A549 (cell line): Measurements from ENCODE around the gene PLEKHF1. TPM values are rescaled to one million over a fixed set of nuclear protein-coding genes. Genes with fewer than 3 reads are reported as not detected.
"Not testable (repeated sequence)": the region's sequence is repeated elsewhere in the genome, so short reads cannot be mapped to it uniquely, and the experiment has no call there.

Source experiments
- ATAC-seq, 2 experiments: fragments of 200-7000 bp in 1 of 2; fragments of >200 bp in 1 of 2; cut with Nextera tagmentation in 1 of 2; cut with Tn5 transposase in 1 of 2; 3 replicates each; pipeline versions ENCODE4 v1.8.0 to v1.9.1; 2018 to 2020; ENCODE audit warnings: mild to moderate bottlenecking in 1 of 2, moderate library complexity in 1 of 2
- CTCF ChIA-PET: fragments of 300-600 bp; sonication (Branson Sonifier 250); formaldehyde crosslinking; extraction: SDS; loops from one replicate; lab custom pipeline; 2021; ENCODE audit warnings: antibody characterized with exemption, inconsistent platforms; lab: Yijun Ruan, JAX
- POLR2A ChIA-PET: fragments of 350-600 bp; formaldehyde crosslinking; extraction: SDS; loops from one replicate; lab custom pipeline; 2021; ENCODE audit warnings: antibody characterized with exemption, inconsistent platforms; lab: Yijun Ruan, JAX
- DNase-seq, 2 experiments: peaks; one replicate each; pipeline versions ENCODE4 v3.0.0 to v3.0.0-alpha.2; 2011 to 2016; ENCODE audit warnings: low read depth in 1 of 2, low spot score in 1 of 2
- FAIRE-seq: peaks from 2 replicates; lab custom pipeline; 2011; peaks lifted over from hg19 to GRCh38; lab: Jason Lieb, UNC
- H3K27ac ChIP-seq, 2 experiments: fragments of >200 bp; sonication (Bioruptor Twin); formaldehyde crosslinking; 3 replicates each; pipeline ENCODE4 v1.5.1; 2016 to 2017
- H3K4me1 ChIP-seq: fragments of >200 bp; sonication (Bioruptor Twin); formaldehyde crosslinking; 3 replicates; pipeline ENCODE4 v1.6.1; 2016
- H3K4me2 ChIP-seq: fragments of >200 bp; sonication (Bioruptor Twin); formaldehyde crosslinking; 3 replicates; pipeline ENCODE4 v1.6.1; 2016
- H3K4me3 ChIP-seq: fragments of >200 bp; sonication (Bioruptor Twin); formaldehyde crosslinking; 3 replicates; pipeline ENCODE4 v1.5.1; 2016
- H3K9me3 ChIP-seq: fragments of >200 bp; sonication (Bioruptor Twin); formaldehyde crosslinking; 3 replicates; pipeline ENCODE4 v1.6.1; 2016
- ATOH8 ChIP-seq: fragments of 250-450 bp; sonication (Bioruptor Pico); IDR thresholded peaks from 2 replicates; pipeline ENCODE4 v1.5.0; 2020; ENCODE audit warnings: low read depth, mild to moderate bottlenecking, moderate library complexity
- BCL3 ChIP-seq: fragments of >200 bp; sonication (Bioruptor Twin); formaldehyde crosslinking; IDR thresholded peaks from 3 replicates; pipeline ENCODE4 v1.6.1; 2016
- CBX2 ChIP-seq: fragments of 200-600 bp; sonication (generic); IDR thresholded peaks from 2 replicates; pipeline ENCODE4 v1.6.1; 2016; ENCODE audit warnings: low read depth, mild to moderate bottlenecking, borderline replicate concordance
- CEBPB ChIP-seq, 2 experiments: fragments of >200 bp in 1 of 2; sonication (Bioruptor Twin) in 1 of 2; formaldehyde crosslinking in 1 of 2; IDR thresholded peaks; 2 replicates each; pipeline ENCODE4 v1.6.1; 2012 to 2016
- CTCF ChIP-seq: fragments of >200 bp; sonication (Bioruptor Twin); formaldehyde crosslinking; IDR thresholded peaks from 3 replicates; pipeline ENCODE4 v1.5.1; 2016
- FOXS1 ChIP-seq: fragments of 250-450 bp; sonication (Bioruptor Pico); IDR thresholded peaks from 2 replicates; pipeline ENCODE4 v1.5.0; 2020; ENCODE audit warnings: mild to moderate bottlenecking, moderate library complexity
- HES2 ChIP-seq: fragments of >200 bp; sonication (Bioruptor Twin); formaldehyde crosslinking; IDR thresholded peaks from 2 replicates; pipeline ENCODE4 v1.6.1; 2016
- HMGXB4 ChIP-seq: fragments of 250-450 bp; sonication (Bioruptor Pico); IDR thresholded peaks from 2 replicates; pipeline ENCODE4 v1.5.0; 2021; ENCODE audit warnings: mild to moderate bottlenecking, moderate library complexity, borderline replicate concordance
- HOXB13 ChIP-seq: fragments of 250-450 bp; sonication (Bioruptor Pico); IDR thresholded peaks from 2 replicates; pipeline ENCODE4 v1.5.0; 2020; ENCODE audit warnings: low read depth, mild to moderate bottlenecking, moderate library complexity
- JUN ChIP-seq, 2 experiments: fragments of >200 bp; sonication (Bioruptor Twin); formaldehyde crosslinking; IDR thresholded peaks; 2 replicates in 1 of 2; 3 replicates in 1 of 2; pipeline ENCODE4 v1.6.1; 2016 to 2017
- MAFK ChIP-seq: fragments of 450-650 bp; IDR thresholded peaks from 2 replicates; pipeline ENCODE4 v1.6.1; 2014; ENCODE audit not compliant: partially characterized antibody
- MAX ChIP-seq: IDR thresholded peaks from 2 replicates; pipeline ENCODE4 v1.6.1; 2012
- MAZ ChIP-seq: fragments of 150-350 bp; IDR thresholded peaks from 2 replicates; pipeline ENCODE4 v1.6.1; 2014; ENCODE audit warnings: antibody characterized with exemption, low read depth, low read length, borderline replicate concordance
- NFE2L2 ChIP-seq: fragments of 150-350 bp; conservative IDR thresholded peaks from 2 replicates; pipeline ENCODE4 v1.6.1; 2014; ENCODE audit warnings: low read length
- PBX3 ChIP-seq: IDR thresholded peaks from 2 replicates; pipeline ENCODE4 v1.6.1; 2012
- PHF8 ChIP-seq: fragments of 200-600 bp; sonication (generic); IDR thresholded peaks from 2 replicates; pipeline ENCODE4 v1.6.1; 2016; ENCODE audit warnings: low read depth, mild to moderate bottlenecking, antibody characterized with exemption, moderate library complexity, borderline replicate concordance
- RAD21 ChIP-seq, 2 experiments: fragments of >200 bp in 1 of 2; sonication (Bioruptor Twin) in 1 of 2; formaldehyde crosslinking in 1 of 2; IDR thresholded peaks in 1 of 2; conservative IDR thresholded peaks in 1 of 2; 2 replicates in 1 of 2; 3 replicates in 1 of 2; pipeline ENCODE4 v1.6.1; 2012 to 2018; ENCODE audit warnings: inconsistent platforms in 1 of 2
- RFX5 ChIP-seq: fragments of 450-650 bp; IDR thresholded peaks from 2 replicates; pipeline ENCODE4 v1.7.1; 2014; ENCODE audit warnings: antibody characterized with exemption, mild to moderate bottlenecking, moderate library complexity
- RNF2 ChIP-seq: fragments of 200-600 bp; sonication (generic); IDR thresholded peaks from 2 replicates; pipeline ENCODE4 v1.6.1; 2016; ENCODE audit warnings: low read depth, mild to moderate bottlenecking, antibody characterized with exemption, moderate library complexity, borderline replicate concordance
- TFCP2L1 ChIP-seq: fragments of 250-450 bp; sonication (Bioruptor Pico); IDR thresholded peaks from 2 replicates; pipeline ENCODE4 v1.5.0; 2021; ENCODE audit warnings: mild to moderate bottlenecking
- ZFP36 ChIP-seq: fragments of 450-650 bp; IDR thresholded peaks from 2 replicates; pipeline ENCODE4 v1.6.1; 2014; ENCODE audit warnings: borderline replicate concordance; ENCODE audit not compliant: partially characterized antibody
- WGBS: methylation state at CpG from one replicate; pipeline ENCODE4 v1.1.6; 2017; ENCODE audit errors: missing lambda C conversion rate; 5-methylcytosine and 5-hydroxymethylcytosine counted together
- polyA plus RNA-seq, 4 experiments: library from polyadenylated mRNA; depleted of rRNA in 3 of 4; stranded (reverse); fragments of >200 nt; fragmentation: RNase III in 1 of 4; extraction: RNeasy Plus Mini Kit Qiagen cat#74134 plus additional on column Dnase treatment in 1 of 4; gene quantifications; 2 replicates in 3 of 4; 3 replicates in 1 of 4; pipeline ENCODE4 v1.2.3, GENCODE V29; 2011 to 2017

PLEKHF1 gene
- polyA plus RNA-seq, 2 of the 4 experiments (the other 2 are of a cell fraction), result 2.1 to 4.1 TPM

- TF ChIP-seq HOXB13, result no peak
- TF ChIP-seq RFX5, result no peak
- no peak for TF ChIP-seq PHF8
- no peak for TF ChIP-seq HES2
- TF ChIP-seq BCL3, result no peak
- TF ChIP-seq FOXS1 (CRISPR knock-in tag), result no peak
- TF ChIP-seq HMGXB4 (CRISPR knock-in tag), result no peak
- no peak for TF ChIP-seq JUN (IDR thresholded peaks at IDR 0.05)
- no peak for TF ChIP-seq CEBPB (IDR thresholded peaks at IDR 0.05)
- no peak for TF ChIP-seq CTCF
- no peak for TF ChIP-seq NFE2L2
- no peak for TF ChIP-seq CBX2
- no peak for TF ChIP-seq ZFP36
- TF ChIP-seq MAX, result no peak
- no peak for TF ChIP-seq TFCP2L1
- TF ChIP-seq, all 56 proteins: peak for 0
- no peaks in the 10 kb centered on the region for H3K9me3 ChIP-seq
- DNase-seq, result no peak
- H3K4me2 ChIP-seq, result no peak overlapping the region
- 86% methylated on average over 5 of the region's 5 CpGs for WGBS
- peak; percentile 79 for FAIRE-seq
- POLR2A ChIA-PET, result no interaction called here
- peaks cover 13% of the 10 kb centered on the region for H3K4me1 ChIP-seq
- no peak overlapping the region for H3K4me3 ChIP-seq
- H3K27ac ChIP-seq, result no peak overlapping the region
- no peak for ATAC-seq
- CTCF ChIA-PET, result no interaction called here
These were observed 5.0 kb downstream of the PLEKHF1 start for GRCh38 chr19:29670255-29670654.

- POLR2A ChIA-PET, H3K4me3 ChIP-seq, ATAC-seq, H3K9me3 ChIP-seq, FAIRE-seq, DNase-seq, H3K4me1 ChIP-seq, H3K27ac ChIP-seq, H3K4me2 ChIP-seq: not testable (repeated sequence)
- CTCF ChIA-PET, result interaction anchor here (0.9 to 9.4 kb wide), 7 partner anchors 11 to 89 kb away, joined by 3 to 78 read pairs (median 9); no protein-coding TSS in a partner anchor
- WGBS, result 93% methylated on average over 6 of the region's 6 CpGs
These were observed 5.7 kb downstream of the PLEKHF1 start for GRCh38 chr19:29671026-29671392.

- Histone ChIP-seq H3K27ac (no peak overlapping the region), H3K4me3 (no peak overlapping the region), H3K4me2 (no peak overlapping the region), H3K4me1 (peaks cover 6% of the 10 kb centered on the region; the same call in 1 of the 3 replicates), H3K9me3 (no peaks in the 10 kb centered on the region)
- ATAC-seq (peak in 1 of 2 experiments; percentile 49; a peak in 3 of 6 replicates), DNase-seq (peak in 1 of 2 experiments; percentile 56), FAIRE-seq (peak; percentile 91)
- 83% methylated on average over 12 of the region's 12 CpGs for WGBS
- ChIA-PET CTCF (interaction anchor here (0.9 to 9.4 kb wide), 9 partner anchors 8 to 89 kb away, joined by 3 to 78 read pairs (median 5); no protein-coding TSS in a partner anchor), POLR2A (interaction anchor here (1.1 kb wide), 1 partner anchor 45 kb away, joined by 4 read pairs; no protein-coding TSS in a partner anchor)
- TF ChIP-seq RAD21 (conservative IDR thresholded peaks at IDR 0.05 in 1 of 2, IDR thresholded peaks at IDR 0.05 in 1 of 2) (no peak), PBX3 (no peak), RNF2 (no peak), NFE2L2 (no peak), MAFK (peak; percentile 37), ATOH8 (CRISPR knock-in tag) (no peak), MAZ (no peak)
These were observed 6.3 kb downstream of the PLEKHF1 start for GRCh38 chr19:29671393-29672160.
